ENCODE measurements around the gene ATP8B3.

ATP8B3 gene

GRCh38 chr19:1850809-1851653 lies 39.0 kb upstream of the ATP8B3 start:
- DNase-seq (ENCODE audit: low spot score), result no peak

- no peak for DNase-seq (ENCODE audit: low spot score)
Observed at GRCh38 chr19:1849886-1850398, 37.9 kb upstream of the ATP8B3 start.

- DNase-seq (ENCODE audit: low spot score), result no peak
Observed at GRCh38 chr19:1849132-1849474, 37.0 kb upstream of the ATP8B3 start.

- peak; percentile 99 for DNase-seq (ENCODE audit: low spot score)
Observed at GRCh38 chr19:1848399-1849131, 36.5 kb upstream of the ATP8B3 start, which contains the start of gene REXO1. TSS of gene REXO1 (minus strand) at chr19:1848483. CDS start at chr19:1848358, 125 bp downstream.

- peak; percentile 66 for DNase-seq (ENCODE audit: low spot score)
Observed at GRCh38 chr19:1847684-1848398, 35.8 kb upstream of the ATP8B3 start.

- no peak for DNase-seq (ENCODE audit: low spot score)
Observed at GRCh38 chr19:1847348-1847683, 35.2 kb upstream of the ATP8B3 start.

- no peak for DNase-seq (ENCODE audit: low spot score)
Observed at GRCh38 chr19:1846517-1847204, 34.6 kb upstream of the ATP8B3 start.

GRCh38 chr19:1845642-1846041 lies 33.6 kb upstream of the ATP8B3 start:
- no peak for DNase-seq (ENCODE audit: low spot score)

GRCh38 chr19:1845125-1845515 lies 33.0 kb upstream of the ATP8B3 start:
- no peak for DNase-seq (ENCODE audit: low spot score)

- DNase-seq (ENCODE audit: low spot score), result peak; percentile 69
Observed at GRCh38 chr19:1844513-1845124, 32.5 kb upstream of the ATP8B3 start.

- DNase-seq (ENCODE audit: low spot score), result no peak
Observed at GRCh38 chr19:1843646-1844394, 31.7 kb upstream of the ATP8B3 start.

- DNase-seq (ENCODE audit: low spot score), result no peak
Observed at GRCh38 chr19:1843116-1843515, 31.0 kb upstream of the ATP8B3 start.

GRCh38 chr19:1841209-1841924 lies 29.3 kb upstream of the ATP8B3 start:
- DNase-seq (ENCODE audit: low spot score), result no peak

- DNase-seq (ENCODE audit: low spot score), result no peak
Observed at GRCh38 chr19:1840541-1841115, 28.6 kb upstream of the ATP8B3 start.

GRCh38 chr19:1839658-1840540 lies 27.8 kb upstream of the ATP8B3 start:
- no peak for DNase-seq (ENCODE audit: low spot score)

GRCh38 chr19:1837625-1838105 lies 25.6 kb upstream of the ATP8B3 start:
- peak; percentile 76 for DNase-seq (ENCODE audit: low spot score)

GRCh38 chr19:1837222-1837565 lies 25.1 kb upstream of the ATP8B3 start:
- no peak for DNase-seq (ENCODE audit: low spot score)

GRCh38 chr19:1836458-1837221 lies 24.6 kb upstream of the ATP8B3 start:
- peak; percentile 58 for DNase-seq (ENCODE audit: low spot score)

Data from hematopoietic multipotent progenitor cell treated with erythropoietin and hydrocortisone succinate and interleukin-3 and kit ligand, for 17 days (in vitro differentiated cells).